HG03469 (cell line): ENCODE results near the gene ZNF784.

ENCODE experiments used
- ATAC-seq: cut with Tn5 transposase; IDR thresholded peaks from one replicate; pipeline ENCODE4 v1.9.1; 2021; ENCODE audit warnings: mild to moderate bottlenecking, moderate library complexity, moderate number of reproducible peaks; ENCODE audit not compliant: unreplicated experiment

Gene ZNF784

DNA sequence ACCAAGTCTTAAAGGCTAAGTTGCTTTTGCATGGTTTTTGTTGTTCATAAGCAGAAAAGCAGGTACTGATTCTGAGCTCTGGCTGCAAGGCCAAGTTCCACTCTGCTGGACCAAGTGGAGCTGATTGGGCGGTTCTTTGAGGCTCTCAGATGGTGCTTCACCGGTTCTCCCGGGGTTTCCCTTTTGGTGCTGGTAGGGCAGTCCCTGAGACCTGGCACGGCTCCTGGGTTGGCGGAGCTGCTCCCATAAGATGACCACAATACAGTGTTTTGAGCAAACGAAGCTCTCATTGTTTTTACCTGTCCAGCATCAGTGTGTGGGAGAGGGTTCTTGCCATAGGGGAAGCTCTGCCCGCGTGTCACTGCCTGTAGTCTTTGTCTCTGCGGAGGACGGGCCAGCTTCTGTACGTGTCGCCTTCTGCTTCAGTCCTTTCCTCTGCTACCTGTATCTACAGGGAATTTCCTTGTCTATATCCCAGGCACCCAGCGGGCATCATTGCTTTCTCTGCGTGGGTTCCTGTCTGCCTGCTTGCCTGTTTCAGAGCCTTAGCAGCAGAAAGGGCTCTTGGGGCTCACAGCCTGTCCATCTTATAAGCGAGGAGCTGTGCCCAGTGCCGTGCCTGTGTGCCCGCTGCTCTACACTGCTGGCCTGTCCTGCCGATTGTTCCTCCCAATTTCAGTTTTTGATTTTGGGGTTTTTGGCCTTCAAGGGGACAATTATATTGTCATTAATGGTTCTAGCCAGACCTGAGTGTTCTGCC lies 32.8 kb upstream of the ZNF784 start:
- no peak for ATAC-seq

DNA sequence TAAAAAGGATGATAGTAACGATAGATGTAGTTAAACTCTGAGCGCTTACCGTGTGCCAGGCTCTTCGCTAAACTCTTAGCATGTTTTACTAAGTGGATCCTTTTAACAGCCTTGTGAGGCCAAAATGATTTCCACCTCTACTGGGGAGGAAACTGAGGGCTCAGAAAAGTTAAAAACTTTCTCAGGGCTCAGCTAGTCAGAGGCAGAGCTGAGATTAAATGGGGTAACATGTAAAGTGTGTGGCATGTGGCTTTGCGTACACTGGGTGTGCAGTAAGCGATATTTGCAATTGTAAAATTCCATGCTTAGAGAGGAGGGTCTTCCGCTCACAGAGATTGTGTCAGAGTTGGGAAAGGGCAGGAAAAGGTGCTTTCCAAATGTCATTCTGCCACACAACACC lies 32.2 kb upstream of the ZNF784 start:
- no peak for ATAC-seq

DNA sequence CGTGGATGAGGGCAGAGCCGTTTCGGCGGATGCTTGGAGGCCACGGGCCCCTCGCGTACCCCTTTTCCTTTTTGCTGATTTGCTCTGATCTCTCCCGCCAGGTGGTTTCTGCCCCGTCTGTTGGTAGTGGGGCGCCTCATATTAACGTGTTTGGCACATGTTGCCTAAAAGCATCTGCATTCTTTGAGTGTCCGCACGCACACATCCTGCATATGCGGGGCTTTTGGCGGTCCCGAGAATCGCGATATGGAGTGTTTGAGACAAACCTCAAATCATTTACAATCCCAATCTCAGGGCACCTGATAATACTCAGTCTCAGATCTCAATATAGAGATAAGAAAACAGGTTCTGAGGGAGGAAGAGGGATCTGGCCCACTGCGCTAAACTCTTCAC lies 31.3 kb upstream of the ZNF784 start:
- no peak for ATAC-seq

DNA sequence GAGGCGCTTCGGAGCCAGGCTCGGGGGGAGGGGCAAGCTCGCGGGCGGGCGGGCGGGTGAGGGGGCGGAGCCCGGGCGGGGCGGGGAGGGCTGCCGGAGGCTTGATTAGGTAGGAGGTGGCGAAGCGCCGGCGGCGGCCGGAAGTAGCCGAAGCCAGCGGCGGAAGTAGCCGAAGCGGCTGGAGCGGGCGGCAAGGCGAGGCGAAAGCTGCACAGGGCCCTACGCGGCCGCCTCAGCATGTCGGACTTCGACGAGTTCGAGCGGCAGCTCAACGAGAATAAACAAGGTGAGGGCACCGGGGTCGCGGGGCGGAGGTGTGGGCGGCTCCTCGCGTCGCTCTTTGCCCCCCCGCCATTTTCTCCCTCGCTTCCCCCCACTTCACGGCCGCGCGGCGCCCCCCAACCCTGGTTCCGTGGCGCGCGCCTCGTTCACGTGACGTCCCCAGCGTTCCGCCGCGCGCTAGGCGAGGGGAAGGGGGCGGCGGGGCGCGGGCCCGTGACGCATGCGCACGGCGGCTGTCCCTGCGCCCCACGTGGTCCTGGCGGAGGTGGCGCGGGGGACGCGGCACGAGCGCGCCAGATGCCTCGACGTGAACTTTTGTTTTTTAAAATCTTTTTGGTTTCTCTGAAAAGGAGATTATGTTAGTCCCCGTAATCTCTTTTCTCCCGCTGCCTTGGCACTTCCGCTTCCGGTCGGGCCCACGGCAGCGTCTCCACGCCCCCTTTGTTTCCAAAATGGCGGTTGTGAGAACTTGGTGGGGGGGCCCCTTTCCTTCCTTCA lies 30.7 kb upstream of the ZNF784 start, which contains the start of gene U2AF2:
U2AF2 (plus strand) TSS at position 168 of the 780 bp plus-strand sequence; CDS start at position 238, 70 bp downstream.
- ATAC-seq: peak; percentile 19

DNA sequence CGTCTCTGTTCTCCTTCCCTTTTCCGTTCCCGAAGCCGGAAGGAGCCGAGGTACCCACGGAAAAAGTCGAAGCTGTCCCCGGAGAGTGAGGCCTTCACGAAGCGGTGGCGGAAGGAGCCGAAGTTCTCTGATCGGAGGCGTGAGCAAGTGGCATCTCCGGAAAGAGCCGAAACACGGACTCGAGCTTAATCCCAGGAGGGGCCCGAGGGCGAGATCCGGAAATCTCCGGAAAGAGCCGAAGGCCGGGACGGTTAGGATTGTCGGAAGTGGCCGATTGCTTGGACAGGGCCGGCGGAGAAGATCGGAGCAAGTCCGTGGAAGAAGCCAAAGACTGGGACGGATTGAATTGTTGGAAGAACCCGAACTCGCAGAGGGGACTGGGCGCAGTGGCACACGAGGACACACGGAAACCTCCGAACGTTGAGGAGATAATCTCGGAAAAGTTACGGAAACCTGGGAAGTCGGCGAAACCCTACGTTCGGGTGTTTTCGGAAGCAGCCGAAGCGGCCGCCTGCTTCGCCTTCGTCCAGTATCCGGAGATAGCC lies 30.0 kb upstream of the ZNF784 start:
- peak; percentile 35 for ATAC-seq

DNA sequence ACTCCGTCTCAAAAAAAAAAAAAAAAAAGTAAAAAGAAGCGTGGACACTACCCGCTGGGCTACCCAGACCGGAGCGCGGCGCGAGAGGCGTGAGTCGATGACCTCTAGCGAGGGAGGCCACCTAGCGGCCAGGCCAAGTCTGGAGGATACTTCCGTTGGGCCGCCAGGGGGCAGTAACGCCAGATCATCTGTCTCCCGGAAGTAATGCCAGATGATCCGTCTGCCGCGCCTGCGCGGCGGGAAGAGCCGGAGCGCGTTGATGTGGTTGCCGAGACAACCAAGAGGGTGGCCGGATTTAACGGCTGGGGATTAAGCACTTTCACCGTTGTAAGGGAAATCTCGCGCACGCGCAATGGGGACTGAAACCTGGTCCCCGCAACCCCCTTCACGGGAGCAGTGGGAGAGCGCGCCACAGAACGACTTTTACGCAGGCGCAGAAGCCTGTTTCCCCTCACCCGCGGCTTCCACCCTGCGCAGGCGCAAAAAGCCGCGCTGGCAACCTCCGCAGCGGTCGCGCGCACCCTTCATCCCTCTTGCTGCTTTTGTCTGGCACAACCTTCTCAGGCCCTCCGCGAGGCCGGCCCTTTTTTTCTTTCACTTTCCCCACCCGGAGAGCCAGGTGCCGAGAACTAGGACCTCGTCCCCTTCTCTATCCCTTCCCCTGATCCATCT lies 29.4 kb upstream of the ZNF784 start:
- ATAC-seq: peak; percentile 30

DNA sequence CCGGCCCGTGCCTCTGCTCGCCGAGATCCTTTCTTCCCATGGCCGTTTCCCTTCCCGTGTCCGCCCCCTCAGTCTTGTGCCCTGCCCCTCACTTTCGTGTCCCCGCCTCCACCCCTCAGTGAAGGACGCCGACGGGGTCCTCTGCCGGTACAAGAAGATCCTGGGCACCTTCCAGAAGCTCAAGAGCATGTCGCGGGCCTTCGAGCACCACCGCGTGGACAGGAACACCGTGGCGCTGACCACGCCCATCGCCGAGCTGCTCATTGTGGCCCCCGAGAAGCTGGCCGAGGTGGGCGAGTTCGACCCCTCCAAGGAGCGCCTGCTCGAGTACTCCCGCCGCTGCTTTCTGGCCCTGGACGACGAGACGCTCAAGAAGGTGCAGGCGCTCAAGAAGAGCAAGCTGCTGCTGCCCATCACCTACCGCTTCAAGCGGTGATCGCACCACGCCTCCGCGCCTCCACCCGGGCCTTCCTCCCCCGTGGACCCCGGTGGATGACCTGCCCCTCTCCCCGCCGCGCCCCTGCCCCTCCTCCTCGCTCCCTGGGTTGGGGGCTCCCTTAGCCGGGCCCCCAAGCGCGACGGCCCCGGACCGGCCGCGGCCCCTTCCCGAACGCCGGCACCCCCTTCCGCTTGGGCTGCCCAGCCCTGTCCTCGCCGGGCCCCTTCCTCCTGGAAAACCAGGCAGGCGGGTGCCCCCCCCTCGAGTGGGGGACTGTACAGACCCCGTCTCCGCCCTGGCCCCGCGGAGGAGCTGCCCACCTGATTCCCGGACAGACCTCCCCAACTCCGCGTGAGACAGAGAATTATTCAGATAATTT lies 28.2 kb upstream of the ZNF784 start:
- ATAC-seq: no peak

DNA sequence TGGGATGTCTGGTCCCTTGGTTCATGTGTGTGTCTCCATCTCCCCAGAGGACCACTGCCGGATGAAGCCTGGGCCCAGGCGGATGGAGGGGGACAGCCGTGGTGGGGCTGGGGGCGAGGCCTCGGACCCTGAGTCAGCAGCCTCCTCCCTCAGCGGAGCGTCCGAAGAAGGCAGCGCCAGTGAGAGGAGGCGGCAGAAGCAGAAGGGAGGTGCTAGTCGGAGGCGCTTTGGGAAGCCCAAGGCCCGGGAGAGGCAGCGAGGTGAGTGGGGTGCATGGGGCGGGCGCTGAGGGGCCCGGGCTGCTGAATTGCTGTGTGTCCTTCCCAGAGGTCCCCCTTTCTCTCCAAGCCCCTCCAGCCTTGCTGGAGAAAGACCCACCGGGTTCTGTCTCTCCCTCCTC lies 26.9 kb upstream of the ZNF784 start:
- ATAC-seq: no peak

DNA sequence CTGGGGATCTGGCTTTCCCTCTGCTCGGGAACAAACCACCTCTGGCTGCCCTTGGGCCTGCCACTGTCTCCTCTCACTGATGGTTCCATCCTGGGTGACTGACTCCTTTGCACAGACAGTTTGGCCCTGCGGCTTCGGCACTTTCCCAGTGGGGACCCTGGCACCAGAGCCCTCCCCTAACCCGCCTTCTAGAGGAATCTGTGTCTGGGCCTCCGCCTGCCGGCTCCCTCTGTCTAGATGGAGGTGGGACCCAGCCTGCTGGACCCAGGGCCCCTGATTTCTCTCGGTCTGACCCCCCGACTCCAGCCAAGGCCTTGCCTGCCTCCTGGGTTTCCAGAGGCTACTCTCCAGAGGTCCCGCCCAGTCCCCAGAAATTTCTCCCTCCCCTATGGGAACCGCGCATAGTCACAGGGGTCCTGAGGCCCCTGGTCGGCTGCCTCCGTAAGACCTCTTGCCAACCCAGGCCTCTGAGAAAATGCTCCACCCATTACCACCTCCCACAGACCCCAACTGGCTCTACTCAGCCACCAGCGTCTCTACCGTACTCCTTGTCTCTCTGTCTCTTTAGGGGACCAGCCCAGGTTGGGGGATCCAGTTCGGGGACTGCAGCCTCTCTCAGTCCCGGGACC lies 26.4 kb upstream of the ZNF784 start:
- no peak for ATAC-seq

DNA sequence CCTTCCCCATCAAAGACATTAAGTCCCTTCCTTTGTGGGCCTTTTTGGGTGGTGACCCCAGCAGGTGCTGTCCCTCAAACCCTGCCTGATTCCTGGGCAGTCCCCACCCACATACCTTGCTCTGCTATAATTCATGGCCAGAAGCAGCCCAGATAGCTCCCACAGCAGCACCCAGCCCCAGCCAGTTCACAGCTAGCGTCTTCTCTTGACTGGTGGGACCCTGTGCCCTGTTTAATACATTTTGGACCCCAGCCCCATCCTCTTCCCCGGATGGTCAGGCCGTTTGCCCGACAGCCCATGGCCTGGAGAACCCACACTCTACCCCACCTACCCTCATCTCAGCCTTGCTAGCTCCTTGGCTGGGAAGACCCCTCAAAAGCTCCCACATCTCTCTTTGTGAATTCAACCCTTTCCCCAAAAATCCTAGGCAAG lies 25.8 kb upstream of the ZNF784 start:
- no peak for ATAC-seq

DNA sequence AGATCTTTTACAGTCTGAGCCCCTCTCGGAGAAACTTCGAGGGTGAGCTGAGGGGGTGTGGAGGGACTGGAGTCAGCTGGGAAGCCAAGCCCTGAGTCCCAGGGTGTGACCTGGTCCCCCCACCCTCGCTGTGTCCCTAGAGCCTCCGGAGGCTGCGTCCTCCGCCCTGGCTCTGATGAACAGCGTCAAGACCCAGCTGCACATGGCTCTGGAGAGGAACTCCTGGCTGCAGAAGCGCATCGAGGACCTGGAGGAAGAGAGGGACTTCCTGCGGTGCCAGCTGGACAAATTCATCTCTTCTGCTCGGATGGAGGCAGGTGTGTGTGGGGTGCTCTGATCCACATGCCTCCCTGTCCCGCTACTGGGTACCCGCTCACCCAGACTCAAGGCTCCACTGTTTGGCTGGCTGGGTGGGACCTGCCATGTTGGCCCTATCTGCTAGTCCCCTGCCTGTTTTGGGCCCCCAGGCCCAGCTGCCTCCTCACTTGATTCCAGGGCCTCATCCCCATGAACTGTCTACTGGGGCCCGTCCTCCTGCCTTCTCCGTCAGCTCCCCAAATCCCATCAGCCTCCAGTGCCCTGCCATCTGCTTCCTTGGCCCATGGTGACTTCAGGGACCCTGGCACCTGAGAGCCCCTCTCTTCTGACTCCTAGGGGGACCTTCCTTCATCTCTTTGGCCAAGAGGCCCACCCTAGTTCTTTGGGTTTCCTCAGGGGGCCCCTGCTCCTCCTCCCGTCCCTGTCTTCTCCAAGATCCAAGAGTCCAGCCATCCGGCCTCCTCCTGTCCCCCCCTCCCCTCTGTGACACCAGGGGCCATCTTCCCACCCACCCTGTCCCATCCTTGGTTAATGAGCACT lies 25.1 kb upstream of the ZNF784 start:
- ATAC-seq: no peak

DNA sequence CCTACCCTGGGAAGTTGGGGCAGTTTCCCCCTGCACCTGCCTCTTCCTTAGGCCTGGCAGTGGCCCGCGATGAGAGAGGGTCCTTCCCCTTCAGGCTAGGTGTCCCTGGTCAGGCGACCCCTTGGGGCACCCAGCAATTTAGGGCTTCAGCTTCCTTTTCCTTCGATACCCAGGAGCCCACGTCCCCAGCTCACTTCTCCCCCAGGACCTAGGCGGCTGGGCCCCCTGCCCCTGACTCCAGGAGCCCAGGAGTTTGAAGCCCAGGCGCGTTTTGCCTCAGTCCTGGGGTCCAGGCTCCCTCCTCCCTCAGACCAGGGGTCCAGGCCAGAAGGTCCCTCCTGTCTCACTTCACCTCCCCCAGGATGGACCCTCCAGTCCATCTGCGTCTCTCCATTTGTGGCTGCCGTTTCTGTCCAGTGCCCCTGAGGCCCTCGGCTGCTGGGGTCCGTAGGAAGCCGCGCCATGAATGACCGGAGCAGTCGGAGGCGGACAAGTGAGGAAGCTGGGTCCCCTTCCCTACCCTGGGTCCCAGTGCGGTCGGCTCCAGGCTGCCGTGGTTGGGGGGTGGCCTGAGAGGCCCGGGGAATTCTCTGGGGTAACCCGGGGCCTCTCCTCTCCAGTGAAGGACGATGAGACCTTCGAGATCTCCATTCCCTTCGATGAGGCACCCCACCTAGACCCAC lies 24.4 kb upstream of the ZNF784 start:
- no peak for ATAC-seq

DNA sequence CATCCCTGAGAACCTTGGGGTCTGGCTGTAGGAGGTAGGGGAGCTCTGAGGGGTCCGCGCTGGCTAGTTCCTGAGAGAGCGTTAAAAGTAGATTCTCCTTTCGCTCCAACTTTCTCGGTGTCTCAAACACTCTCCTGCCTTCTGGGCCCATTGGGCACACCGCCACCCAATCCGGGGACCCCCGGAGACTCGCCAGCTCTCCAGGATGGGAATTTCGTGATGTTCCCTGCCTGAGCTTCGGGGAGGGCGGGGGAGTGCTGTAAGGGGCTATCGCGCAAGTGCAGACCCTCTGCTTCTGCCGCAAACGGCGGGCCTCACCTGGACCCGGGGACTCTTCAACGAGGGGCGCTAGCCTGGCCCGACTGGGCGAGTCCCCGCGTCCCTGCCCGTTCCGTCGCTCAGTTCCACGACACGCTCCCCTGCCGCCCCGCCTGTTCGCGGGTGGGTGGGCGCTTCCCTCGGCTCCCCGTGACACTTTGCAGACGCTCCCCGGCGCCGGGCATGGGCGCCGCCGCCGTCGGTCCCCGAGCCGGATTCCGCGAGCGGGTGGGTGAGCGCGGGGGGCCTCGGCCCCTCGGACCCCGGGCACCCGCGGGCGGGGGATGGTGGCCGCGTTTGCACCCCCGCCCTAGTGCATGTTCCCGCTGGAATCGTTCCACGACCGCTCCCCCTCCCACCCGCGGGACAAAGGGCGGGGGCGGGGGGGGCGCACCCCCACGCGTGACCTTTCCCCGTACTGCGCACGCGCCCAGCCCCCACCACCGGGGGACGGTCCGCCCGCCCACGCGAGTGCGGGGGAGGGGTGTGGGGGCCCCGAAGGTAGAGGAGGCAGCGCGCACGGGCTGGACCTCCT lies 23.6 kb upstream of the ZNF784 start, which contains the start of gene CCDC106:
CCDC106 (plus strand) TSS at position 481 of the 853 bp plus-strand sequence. CDS start 835 bp downstream, outside the sequence.
- no peak for ATAC-seq

DNA sequence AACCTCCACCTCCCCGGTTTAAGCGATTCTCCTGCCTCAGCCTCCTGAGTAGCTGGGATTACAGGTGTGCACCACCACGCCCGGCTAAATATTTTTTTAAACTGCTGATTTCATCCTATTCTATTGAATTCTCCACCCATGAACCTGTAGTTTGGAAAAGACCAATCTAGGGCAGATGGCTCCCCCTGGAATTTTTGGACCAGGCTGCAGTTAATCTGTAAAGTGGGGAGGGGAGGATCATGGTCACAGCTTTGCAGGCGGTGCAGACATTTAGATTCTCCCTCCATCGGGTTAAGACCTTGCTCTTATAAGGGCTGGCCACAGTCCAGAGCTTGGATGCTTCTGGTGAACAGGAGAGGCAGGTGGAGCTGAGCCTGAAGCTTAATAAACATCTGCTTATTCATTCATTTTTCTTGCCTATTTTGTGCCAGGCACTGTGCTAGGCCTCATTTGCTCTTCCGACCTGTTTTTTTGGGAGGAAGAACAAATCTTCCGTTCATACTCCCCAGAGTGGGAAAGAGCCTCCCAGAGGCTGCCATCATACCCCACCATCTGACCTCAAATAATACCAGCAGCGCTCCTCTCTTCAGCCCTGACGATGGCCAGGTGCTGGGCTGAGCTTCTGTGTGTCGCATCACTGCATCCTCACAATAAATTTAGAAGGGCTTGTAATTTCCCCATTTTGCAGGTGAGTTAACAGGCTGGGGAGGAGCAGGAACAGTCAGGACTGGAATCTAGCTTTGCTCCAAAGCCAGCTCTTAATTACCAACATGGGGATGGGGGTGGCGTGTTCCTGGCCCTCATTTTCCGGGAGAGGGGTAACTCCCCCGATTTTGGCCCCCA lies 22.7 kb upstream of the ZNF784 start:
- ATAC-seq: no peak

DNA sequence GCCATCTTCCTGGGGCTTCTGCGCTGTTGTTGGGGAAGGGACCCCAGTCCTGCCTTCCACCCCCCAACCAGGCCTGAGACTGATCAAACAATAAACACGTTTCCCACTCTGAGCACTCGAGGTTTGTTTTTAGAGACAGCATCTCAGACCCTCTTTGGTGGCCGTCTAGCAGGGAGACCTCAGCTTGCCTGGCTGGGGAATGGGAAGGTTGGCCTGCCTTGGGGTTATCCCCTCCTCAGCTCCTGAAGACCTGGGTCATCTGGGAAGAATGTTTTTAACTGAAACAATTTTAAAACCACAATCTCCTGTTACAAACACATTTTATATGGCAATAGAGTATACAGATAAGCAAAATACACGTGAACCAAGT lies 21.1 kb upstream of the ZNF784 start:
- no peak for ATAC-seq

DNA sequence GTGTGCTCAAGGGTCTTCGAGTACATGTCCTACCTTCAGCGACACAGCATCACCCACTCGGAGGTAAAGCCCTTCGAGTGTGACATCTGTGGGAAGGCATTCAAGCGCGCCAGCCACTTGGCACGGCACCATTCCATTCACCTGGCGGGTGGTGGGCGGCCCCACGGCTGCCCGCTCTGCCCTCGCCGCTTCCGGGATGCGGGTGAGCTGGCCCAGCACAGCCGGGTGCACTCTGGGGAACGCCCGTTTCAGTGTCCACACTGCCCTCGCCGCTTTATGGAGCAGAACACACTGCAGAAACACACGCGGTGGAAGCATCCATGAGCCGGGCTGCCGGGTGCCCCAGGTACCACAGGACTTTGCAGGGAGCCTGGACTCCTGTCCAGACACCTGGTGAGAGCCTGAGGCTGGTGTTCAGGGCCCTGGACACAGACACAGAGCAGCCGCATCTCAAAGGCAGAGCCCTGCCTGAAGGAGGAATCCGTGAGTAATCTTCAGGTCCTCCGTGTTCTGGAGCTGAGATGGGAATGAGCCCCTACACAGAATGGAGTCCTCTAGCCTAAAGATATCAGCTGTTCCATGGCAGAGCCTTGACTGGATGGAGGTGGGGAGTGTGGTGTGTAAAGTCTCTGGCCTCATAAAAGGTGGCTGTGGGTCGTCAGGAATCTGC lies 20.6 kb upstream of the ZNF784 start:
- no peak for ATAC-seq
